Tibial nerve (tissue), 3 donors: Measurements from ENCODE around the gene GP1BA.

Experiments
- CTCF ChIP-seq, 5 experiments: fragments of 200-600 bp in 3 of 5; fragments of 450-650 bp in 2 of 5; sonication (generic) in 3 of 5; IDR thresholded peaks; one replicate each; pipeline ENCODE4 v1.5.1; 2016 to 2019; ENCODE audit warnings: antibody characterized with exemption in 5 of 5, mild to moderate bottlenecking in 3 of 5, moderate library complexity in 2 of 5
- POLR2A ChIP-seq, 2 donors: fragments of 450-650 bp; IDR thresholded peaks; one replicate each; pipeline ENCODE4 v1.6.1; 2017; ENCODE audit warnings: antibody characterized with exemption in 2 of 2, mild to moderate bottlenecking in 2 of 2, moderate library complexity in 2 of 2

GRCh38 chr17:4945176-4945943, 13.3 kb downstream of the GP1BA start:
- TF ChIP-seq CTCF (IDR thresholded peaks at IDR 0.05) = no peak
- no peak for TF ChIP-seq POLR2A (IDR thresholded peaks at IDR 0.05)
